SK-N-SH treated with all-trans-retinoic acid at 6 μM for 48 hours (cell line): ENCODE results near the gene KCNK4.

Source experiments
- ATAC-seq: fragments of 200-7000 bp; cut with Tn5 transposase; 3 replicates; pipeline ENCODE4 v1.9.1; 2020; ENCODE audit warnings: mild to moderate bottlenecking, moderate library complexity
- BACH2 ChIP-seq: fragments of 250-450 bp; sonication (Bioruptor Pico); IDR thresholded peaks from 2 replicates; pipeline ENCODE4 v1.9.0; 2021; ENCODE audit warnings: mild to moderate bottlenecking, borderline replicate concordance
- CSDC2 ChIP-seq: fragments of 250-450 bp; sonication (Bioruptor Pico); IDR thresholded peaks from 2 replicates; pipeline ENCODE4 v1.5.0; 2020; ENCODE audit warnings: mild to moderate bottlenecking, moderate library complexity
- GLIS3 ChIP-seq: fragments of 250-450 bp; sonication (Bioruptor Pico); IDR thresholded peaks from 2 replicates; pipeline ENCODE4 v1.5.0; 2020; ENCODE audit warnings: mild to moderate bottlenecking, moderate library complexity
- OSR1 ChIP-seq: fragments of 250-450 bp; sonication (Bioruptor Pico); IDR thresholded peaks from 2 replicates; pipeline ENCODE4 v1.8.0; 2022; ENCODE audit warnings: moderate library complexity, mild to moderate bottlenecking, inconsistent platforms
- PPARA ChIP-seq: fragments of 250-450 bp; sonication (Bioruptor Pico); IDR thresholded peaks from 2 replicates; pipeline ENCODE4 v1.5.0; 2020; ENCODE audit warnings: mild to moderate bottlenecking, borderline replicate concordance
- RARB ChIP-seq: fragments of 250-450 bp; sonication (Bioruptor Pico); IDR thresholded peaks from 2 replicates; pipeline ENCODE4 v1.8.0; 2021; ENCODE audit warnings: mild to moderate bottlenecking, moderate library complexity
- SNAI2 ChIP-seq: fragments of 250-450 bp; sonication (Bioruptor Pico); IDR thresholded peaks from 2 replicates; pipeline ENCODE4 v1.5.0; 2020; ENCODE audit warnings: mild to moderate bottlenecking, moderate library complexity
- TCF4 ChIP-seq: fragments of 250-450 bp; sonication (Bioruptor Pico); IDR thresholded peaks from 2 replicates; pipeline ENCODE4 v1.8.0; 2021; ENCODE audit warnings: mild to moderate bottlenecking, moderate library complexity, borderline replicate concordance
- TOX ChIP-seq: fragments of 250-450 bp; sonication (Bioruptor Pico); IDR thresholded peaks from 2 replicates; pipeline ENCODE4 v1.8.0; 2021; ENCODE audit warnings: mild to moderate bottlenecking, moderate library complexity, borderline replicate concordance
- ZFP3 ChIP-seq: fragments of 250-450 bp; sonication (Bioruptor Pico); IDR thresholded peaks from 2 replicates; pipeline ENCODE4 v1.5.0; 2020; ENCODE audit warnings: mild to moderate bottlenecking, moderate library complexity
- ZFP30 ChIP-seq: fragments of 450-650 bp; formaldehyde crosslinking; IDR thresholded peaks from 2 replicates; pipeline ENCODE4 v1.5.0; 2022; ENCODE audit warnings: mild to moderate bottlenecking, moderate library complexity
- ZNF565 ChIP-seq: fragments of 450-650 bp; formaldehyde crosslinking; conservative IDR thresholded peaks from 2 replicates; pipeline ENCODE4 v1.5.0; 2020; ENCODE audit warnings: low read depth, mild to moderate bottlenecking, moderate library complexity
- ZNF70 ChIP-seq: fragments of 450-650 bp; formaldehyde crosslinking; IDR thresholded peaks from 2 replicates; pipeline ENCODE4 v1.5.0; 2020; ENCODE audit warnings: mild to moderate bottlenecking, moderate library complexity
- ZNF8 ChIP-seq: fragments of 450-650 bp; formaldehyde crosslinking; IDR thresholded peaks from 2 replicates; pipeline ENCODE4 v1.5.0; 2020; ENCODE audit warnings: mild to moderate bottlenecking, moderate library complexity
- TF ChIP-seq, protein P1 (sequence below): fragments of 250-450 bp; sonication (Bioruptor Pico); IDR thresholded peaks from 2 replicates; pipeline ENCODE4 v1.5.1; 2021; ENCODE audit warnings: mild to moderate bottlenecking, moderate library complexity
- TF ChIP-seq, protein P2 (sequence below): fragments of 250-450 bp; sonication (Bioruptor Pico); IDR thresholded peaks from 2 replicates; pipeline ENCODE4 v1.5.0; 2020; ENCODE audit warnings: mild to moderate bottlenecking, moderate library complexity
- TF ChIP-seq, protein P3 (sequence below): fragments of 250-450 bp; sonication (Bioruptor Pico); IDR thresholded peaks from 2 replicates; pipeline ENCODE4 v1.8.0; 2020; ENCODE audit warnings: mild to moderate bottlenecking, moderate library complexity, borderline replicate concordance

KCNK4 gene

DNA sequence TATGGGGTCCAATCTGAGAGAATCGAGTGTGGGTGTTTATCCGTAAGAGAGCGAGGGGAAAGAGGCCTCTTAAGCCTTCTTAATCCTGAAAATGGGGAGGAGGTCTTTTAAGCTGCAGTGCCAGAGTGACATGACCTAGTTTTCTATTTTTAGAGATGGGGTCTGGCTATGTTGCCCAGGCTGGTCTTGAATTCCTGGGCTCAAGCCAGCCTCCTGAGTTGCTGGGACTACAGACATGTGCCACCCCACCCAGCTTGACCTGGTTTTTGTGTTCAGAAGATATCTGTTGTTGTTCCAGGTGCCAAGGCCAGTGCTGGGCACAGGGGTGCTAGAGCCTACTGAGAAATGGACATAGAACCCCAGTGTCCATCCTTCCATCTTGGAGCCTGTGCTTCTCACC, 8.0 kb upstream of the KCNK4 start:
- ATAC-seq: no peak
- TF ChIP-seq, protein P1, sequence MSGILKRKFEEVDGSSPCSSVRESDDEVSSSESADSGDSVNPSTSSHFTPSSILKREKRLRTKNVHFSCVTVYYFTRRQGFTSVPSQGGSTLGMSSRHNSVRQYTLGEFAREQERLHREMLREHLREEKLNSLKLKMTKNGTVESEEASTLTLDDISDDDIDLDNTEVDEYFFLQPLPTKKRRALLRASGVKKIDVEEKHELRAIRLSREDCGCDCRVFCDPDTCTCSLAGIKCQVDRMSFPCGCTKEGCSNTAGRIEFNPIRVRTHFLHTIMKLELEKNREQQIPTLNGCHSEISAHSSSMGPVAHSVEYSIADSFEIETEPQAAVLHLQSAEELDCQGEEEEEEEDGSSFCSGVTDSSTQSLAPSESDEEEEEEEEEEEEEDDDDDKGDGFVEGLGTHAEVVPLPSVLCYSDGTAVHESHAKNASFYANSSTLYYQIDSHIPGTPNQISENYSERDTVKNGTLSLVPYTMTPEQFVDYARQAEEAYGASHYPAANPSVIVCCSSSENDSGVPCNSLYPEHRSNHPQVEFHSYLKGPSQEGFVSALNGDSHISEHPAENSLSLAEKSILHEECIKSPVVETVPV: no peak
- TF ChIP-seq ZNF70 (CRISPR knock-in tag) (no peak), RARB (CRISPR knock-in tag) (no peak), BACH2 (no peak)
- TF ChIP-seq, protein P2, sequence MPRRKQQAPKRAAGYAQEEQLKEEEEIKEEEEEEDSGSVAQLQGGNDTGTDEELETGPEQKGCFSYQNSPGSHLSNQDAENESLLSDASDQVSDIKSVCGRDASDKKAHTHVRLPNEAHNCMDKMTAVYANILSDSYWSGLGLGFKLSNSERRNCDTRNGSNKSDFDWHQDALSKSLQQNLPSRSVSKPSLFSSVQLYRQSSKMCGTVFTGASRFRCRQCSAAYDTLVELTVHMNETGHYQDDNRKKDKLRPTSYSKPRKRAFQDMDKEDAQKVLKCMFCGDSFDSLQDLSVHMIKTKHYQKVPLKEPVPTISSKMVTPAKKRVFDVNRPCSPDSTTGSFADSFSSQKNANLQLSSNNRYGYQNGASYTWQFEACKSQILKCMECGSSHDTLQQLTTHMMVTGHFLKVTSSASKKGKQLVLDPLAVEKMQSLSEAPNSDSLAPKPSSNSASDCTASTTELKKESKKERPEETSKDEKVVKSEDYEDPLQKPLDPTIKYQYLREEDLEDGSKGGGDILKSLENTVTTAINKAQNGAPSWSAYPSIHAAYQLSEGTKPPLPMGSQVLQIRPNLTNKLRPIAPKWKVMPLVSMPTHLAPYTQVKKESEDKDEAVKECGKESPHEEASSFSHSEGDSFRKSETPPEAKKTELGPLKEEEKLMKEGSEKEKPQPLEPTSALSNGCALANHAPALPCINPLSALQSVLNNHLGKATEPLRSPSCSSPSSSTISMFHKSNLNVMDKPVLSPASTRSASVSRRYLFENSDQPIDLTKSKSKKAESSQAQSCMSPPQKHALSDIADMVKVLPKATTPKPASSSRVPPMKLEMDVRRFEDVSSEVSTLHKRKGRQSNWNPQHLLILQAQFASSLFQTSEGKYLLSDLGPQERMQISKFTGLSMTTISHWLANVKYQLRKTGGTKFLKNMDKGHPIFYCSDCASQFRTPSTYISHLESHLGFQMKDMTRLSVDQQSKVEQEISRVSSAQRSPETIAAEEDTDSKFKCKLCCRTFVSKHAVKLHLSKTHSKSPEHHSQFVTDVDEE (CRISPR knock-in tag): no peak

DNA sequence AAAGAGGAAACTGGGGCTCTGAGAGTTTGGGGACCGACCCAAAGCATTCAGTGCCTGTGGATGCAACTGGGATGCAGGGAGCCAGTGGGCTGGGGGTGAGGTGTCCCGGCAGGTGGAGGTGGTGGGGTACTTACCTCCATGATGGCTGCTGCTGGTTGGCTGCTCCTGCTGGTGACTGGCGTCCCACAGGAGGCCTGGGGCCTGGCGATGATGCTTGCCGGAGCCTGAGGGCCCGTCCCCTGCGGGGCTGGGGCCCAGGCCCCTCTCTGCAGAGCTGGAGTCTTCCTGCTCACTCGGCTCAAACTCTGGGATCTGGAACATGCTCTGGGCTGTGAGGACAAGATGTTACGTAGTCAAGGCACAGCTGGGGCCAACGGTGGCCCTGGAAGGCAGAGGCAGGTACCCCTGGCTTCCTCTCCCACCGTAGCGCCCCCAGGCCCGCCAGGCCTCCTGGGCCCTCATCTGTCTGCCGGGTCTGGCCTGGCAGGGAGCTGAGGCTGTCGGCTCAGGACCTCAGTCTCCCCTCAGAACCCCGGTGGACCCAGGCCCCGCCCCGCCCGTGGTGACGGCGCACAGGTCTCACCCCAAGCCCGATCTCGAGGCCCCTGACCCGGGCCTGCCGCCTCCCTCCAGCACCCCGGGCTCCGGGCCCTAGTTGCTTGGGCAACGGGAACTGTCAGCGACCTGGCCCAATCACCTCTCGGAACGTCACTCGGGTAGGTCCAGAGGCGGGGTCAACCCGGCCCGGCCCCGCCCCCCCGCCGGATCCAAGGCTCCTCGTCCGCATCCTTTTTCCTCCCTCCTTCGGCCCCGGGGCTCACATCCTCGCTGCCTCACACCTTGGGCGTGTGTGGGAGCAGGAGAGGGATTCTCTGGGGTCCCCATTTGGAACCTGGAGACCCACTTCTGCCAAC, 6.8 kb upstream of the KCNK4 start, which contains the start of gene BAD:
Gene BAD, minus strand, starts transcription at position 618 of the 914 bp plus-strand sequence. Its CDS starts 297 bp downstream, at position 321.
- no peak for TF ChIP-seq ZFP30
- TF ChIP-seq CSDC2 (CRISPR knock-in tag): no peak
- TF ChIP-seq, protein P3, sequence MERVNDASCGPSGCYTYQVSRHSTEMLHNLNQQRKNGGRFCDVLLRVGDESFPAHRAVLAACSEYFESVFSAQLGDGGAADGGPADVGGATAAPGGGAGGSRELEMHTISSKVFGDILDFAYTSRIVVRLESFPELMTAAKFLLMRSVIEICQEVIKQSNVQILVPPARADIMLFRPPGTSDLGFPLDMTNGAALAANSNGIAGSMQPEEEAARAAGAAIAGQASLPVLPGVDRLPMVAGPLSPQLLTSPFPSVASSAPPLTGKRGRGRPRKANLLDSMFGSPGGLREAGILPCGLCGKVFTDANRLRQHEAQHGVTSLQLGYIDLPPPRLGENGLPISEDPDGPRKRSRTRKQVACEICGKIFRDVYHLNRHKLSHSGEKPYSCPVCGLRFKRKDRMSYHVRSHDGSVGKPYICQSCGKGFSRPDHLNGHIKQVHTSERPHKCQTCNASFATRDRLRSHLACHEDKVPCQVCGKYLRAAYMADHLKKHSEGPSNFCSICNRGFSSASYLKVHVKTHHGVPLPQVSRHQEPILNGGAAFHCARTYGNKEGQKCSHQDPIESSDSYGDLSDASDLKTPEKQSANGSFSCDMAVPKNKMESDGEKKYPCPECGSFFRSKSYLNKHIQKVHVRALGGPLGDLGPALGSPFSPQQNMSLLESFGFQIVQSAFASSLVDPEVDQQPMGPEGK: no peak
- no peak for TF ChIP-seq PPARA
- TF ChIP-seq GLIS3: no peak
- no peak for TF ChIP-seq ZFP3 (CRISPR knock-in tag)
- no peak for TF ChIP-seq OSR1 (CRISPR knock-in tag)
- TF ChIP-seq, protein P2 (CRISPR knock-in tag): no peak
- TF ChIP-seq ZNF8 (CRISPR knock-in tag): no peak
- no peak for TF ChIP-seq ZNF70 (CRISPR knock-in tag)
- TF ChIP-seq TCF4 (CRISPR knock-in tag): no peak
- TF ChIP-seq RARB (CRISPR knock-in tag): no peak
- no peak for TF ChIP-seq TOX (CRISPR knock-in tag)
- TF ChIP-seq SNAI2 (CRISPR knock-in tag): no peak
- ATAC-seq: peak; percentile 91

DNA sequence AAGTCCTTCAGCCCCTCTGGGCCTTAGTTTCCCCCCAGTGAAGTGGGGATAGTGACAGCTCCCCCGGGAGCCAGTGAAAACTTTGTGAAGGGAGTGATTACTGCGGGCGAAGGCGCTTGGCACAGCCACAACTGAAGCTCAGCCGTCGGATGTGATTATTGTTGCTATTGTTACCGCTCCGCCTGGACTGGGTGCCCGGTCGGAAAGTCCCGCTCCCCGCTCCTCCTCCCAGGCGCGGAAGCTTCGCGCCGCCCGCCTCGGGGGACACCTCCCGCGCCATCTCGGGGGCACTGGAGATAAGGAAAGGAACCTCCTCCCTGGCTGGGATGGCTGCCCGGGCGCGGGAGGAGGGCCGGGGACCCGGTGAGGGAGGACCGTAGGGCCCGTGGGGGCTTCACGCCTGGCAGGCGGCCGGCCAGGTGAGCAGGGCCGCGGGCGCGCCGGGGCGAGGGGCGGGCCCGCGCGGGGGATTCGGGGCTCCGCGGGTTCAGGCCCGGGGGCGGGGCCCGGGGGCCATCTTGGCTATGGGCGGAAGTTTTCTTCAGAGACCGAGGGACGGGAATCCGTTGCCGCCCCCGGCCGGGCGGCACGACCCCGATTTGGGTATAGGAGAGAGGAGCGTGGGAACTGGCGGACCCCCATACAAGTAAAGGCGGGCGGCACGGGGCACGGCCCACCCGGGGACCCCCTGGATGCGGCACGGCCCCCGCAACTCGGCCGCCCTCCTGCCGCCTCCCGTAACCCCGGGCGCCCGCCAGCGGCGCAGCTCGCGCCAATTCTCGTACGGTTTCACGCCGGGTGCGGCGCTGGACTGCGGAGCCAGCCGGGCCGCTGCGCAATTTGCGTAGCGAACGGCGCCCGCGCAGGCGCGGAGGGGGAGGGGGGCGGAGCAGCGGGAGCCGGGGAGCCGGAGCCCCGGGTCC, 5.9 kb upstream of the KCNK4 start, which contains the start of gene GPR137:
Gene GPR137, plus strand, starts transcription at position 887 of the 923 bp plus-strand sequence. CDS start 677 bp downstream, outside the sequence.
- no peak for TF ChIP-seq PPARA
- no peak for TF ChIP-seq SNAI2 (CRISPR knock-in tag)
- TF ChIP-seq ZNF565 (CRISPR knock-in tag): no peak
- TF ChIP-seq, protein P3: peak; percentile 10; the same call in 1 of the 2 replicates
- ATAC-seq: peak; percentile 53
